ENCODE measurements around the gene TM9SF4.
"Not testable (repeated sequence)": the region's sequence is repeated elsewhere in the genome, so short reads cannot be mapped to it uniquely, and the experiment has no call there.

The TM9SF4 gene

DNA sequence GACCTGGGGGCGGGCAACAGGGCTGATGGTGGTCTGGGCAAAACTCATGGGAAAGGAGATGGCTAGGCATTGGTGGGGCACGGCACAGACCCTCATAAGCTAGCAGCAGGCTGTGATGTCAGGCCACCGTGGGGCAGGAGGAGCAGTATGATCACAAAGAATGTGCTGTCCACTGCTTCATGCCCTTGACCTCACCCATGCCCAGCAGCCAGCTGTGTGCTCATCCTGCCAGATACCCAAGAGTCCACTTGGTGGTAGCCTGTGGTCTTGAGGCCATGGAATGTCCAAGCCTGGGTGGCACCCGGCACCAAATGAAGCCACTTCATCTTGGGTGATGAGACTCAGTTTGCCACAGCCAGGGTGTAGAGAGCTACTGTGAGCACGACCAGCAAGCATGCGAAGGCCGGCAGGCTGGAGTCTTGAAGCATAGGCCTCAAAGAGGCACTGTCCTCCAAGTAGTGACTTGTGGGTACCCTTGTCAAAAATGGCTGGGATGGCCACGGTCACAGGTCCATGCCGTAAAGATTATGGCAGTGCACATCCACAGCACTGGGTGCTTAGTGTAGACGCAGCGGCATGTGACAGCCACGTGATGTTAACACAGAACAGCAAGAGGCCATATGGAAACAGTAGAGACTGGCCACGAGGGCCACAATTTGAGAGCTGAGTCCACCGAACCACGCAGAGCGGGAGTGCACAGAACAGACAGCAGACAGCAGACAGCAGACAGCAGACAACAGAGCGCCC is 79.0 kb downstream of the TM9SF4 start:
- DNase-seq (ENCODE audit: low spot score) = no peak

- DNase-seq (ENCODE audit: low spot score) = no peak
Observed at GRCh38 chr20:32189123-32189410, 79.6 kb downstream of the TM9SF4 start.

DNA sequence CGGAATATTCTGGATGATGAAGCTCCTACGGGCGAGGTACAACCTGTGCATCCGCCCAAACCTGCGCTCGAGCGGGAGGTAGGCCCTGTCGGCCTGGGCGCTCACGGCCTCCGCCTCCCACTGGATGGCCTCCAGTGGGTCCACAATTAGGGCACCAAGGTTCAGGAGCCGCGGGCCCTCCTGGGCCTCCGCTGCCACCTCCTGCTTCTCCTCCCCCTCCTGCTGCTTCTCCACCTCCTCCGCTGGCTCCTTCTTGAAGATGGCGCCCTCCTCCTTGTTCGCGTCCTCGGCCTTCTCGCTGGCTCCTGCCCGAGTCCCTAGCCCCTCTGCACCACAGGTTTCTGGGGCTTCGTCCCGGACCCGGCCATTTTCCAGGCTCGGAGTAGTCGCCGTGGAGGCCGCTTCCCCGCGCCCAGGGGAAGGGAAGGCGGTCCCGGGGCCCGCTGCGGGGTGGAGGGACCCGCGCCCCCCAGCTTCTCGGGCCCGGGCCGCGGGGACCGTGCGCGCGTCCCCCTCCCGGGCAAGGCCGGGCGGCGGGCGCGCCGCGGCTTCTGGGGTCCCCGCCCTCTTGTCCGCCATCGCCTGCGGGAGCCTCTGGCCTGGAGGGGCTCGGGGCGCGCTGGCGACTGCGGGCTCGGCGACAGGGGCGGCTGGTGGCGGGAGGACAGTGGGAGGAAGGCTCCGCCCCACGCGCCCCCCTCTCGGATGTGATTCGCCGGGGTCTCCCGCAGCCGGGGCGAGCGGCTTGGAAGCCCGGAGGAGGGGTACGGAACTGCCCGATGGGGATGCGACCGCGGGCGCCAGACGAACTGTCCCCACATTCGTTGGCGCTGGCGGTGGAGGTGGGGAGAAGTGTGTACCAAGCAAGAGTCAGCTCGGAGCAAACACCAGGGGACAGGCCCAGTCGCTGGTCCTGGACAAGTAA is 80.4 kb downstream of the TM9SF4 start:
- no peak for DNase-seq (ENCODE audit: low spot score)

GRCh38 chr20:32190616-32191415 is 81.3 kb downstream of the TM9SF4 start:
- no peak for DNase-seq (ENCODE audit: low spot score)

- no peak for DNase-seq (ENCODE audit: low spot score)
Observed at GRCh38 chr20:32191422-32191821, 81.9 kb downstream of the TM9SF4 start.

- no peak for DNase-seq (ENCODE audit: low spot score)
Observed at GRCh38 chr20:32191873-32192272, 82.4 kb downstream of the TM9SF4 start.

- DNase-seq (ENCODE audit: low spot score) = no peak
Observed at GRCh38 chr20:32192698-32193097, 83.2 kb downstream of the TM9SF4 start.

DNA sequence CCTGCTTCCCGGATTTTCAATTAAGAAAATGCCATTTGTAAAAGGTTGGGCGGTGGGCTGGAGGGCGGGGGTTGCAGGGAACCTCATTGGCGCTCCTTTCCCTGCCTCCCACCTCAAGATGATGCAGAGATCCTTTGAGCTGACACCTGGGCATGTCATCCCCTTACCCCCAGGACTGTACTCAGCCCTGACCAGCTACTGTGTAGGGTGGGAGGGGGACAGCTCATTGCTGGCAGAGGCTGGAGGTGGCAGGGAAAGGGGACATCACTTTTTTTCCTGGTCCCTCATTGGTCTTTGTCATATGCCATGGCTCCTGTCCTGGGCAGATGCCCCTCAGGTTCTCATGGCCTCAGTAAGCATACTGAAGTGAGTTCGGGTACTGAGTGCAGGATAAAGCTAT is 83.8 kb downstream of the TM9SF4 start:
- DNase-seq (ENCODE audit: low spot score) = not testable (repeated sequence)

- no peak for DNase-seq (ENCODE audit: low spot score)
Observed at GRCh38 chr20:32193996-32194395, 84.5 kb downstream of the TM9SF4 start.

DNA sequence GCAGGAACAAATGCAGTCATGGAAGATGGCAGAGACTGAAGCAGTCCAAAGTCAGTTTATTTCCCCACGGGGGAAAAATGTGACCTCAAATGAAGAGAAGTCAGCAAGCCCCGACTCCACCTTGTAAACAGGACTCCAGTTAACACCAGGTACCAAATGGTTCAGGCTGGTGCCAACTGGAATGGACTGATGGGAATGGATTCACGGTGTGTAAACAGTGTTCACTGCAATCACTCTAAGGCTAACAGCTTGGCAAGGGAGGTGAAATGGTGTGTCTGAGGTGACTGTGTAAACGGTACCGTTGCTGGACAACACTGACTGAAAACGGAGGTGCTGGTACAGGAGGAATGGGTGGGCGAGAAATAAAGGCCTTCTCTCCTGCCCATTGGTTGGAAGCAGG is 86.1 kb downstream of the TM9SF4 start:
- DNase-seq (ENCODE audit: low spot score) = no peak

GRCh38 chr20:32196613-32197012 is 87.1 kb downstream of the TM9SF4 start:
- DNase-seq (ENCODE audit: low spot score) = not testable (repeated sequence)

- not testable (repeated sequence) for DNase-seq (ENCODE audit: low spot score)
Observed at GRCh38 chr20:32197136-32197535, 87.6 kb downstream of the TM9SF4 start.

DNA sequence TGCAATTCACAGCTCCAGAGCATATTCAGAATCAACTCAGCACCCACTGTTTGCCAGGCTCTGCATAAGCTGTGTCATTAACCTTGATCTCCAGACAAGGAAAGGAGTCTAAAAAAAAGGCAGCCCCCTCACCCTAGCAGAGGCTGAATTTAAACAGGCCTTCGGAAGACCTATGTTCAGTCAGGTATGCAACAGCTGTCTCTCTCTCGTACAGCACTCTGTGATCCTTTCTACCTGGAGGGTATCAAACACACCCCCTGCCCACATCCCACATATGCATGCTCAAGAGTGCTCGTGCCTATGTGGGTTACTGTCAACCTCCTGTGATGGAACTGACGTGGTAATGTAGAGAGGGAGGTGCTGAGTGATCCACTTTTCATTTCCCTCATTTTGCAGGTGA is 89.5 kb downstream of the TM9SF4 start:
- DNase-seq (ENCODE audit: low spot score) = no peak

GRCh38 chr20:32201296-32201976 is 91.9 kb downstream of the TM9SF4 start:
- DNase-seq (ENCODE audit: low spot score) = no peak

- no peak for DNase-seq (ENCODE audit: low spot score)
Observed at GRCh38 chr20:32201977-32202363, 92.5 kb downstream of the TM9SF4 start.

- DNase-seq (ENCODE audit: low spot score) = no peak
Observed at GRCh38 chr20:32203356-32204204, 94.1 kb downstream of the TM9SF4 start.

- no peak for DNase-seq (ENCODE audit: low spot score)
Observed at GRCh38 chr20:32204205-32205109, 94.9 kb downstream of the TM9SF4 start.

GRCh38 chr20:32205110-32205842 is 95.8 kb downstream of the TM9SF4 start:
- DNase-seq (ENCODE audit: low spot score) = no peak

All from LoVo (cell line).